ENCODE data around the gene COX7A1. TPM values are rescaled to one million over a fixed set of nuclear protein-coding genes. Genes with fewer than 3 reads are reported as not detected.

Gene COX7A1
- total RNA-seq (2021) (0.64 to 1.0 TPM (median 0.70 TPM) in 3 replicates), Bru-seq, nascent RNA (percentile 21 among the genes with signal in this experiment)
- long read RNA-seq, experiment 1 = 0 reads
- long read RNA-seq, experiment 2, partial matches to known transcripts = 1 of 1 reads
- long read RNA-seq, experiment 2, other reads (novel, unspliced or antisense) = 0 of 1 reads
- long read RNA-seq, experiment 3 = 0 reads

DNA sequence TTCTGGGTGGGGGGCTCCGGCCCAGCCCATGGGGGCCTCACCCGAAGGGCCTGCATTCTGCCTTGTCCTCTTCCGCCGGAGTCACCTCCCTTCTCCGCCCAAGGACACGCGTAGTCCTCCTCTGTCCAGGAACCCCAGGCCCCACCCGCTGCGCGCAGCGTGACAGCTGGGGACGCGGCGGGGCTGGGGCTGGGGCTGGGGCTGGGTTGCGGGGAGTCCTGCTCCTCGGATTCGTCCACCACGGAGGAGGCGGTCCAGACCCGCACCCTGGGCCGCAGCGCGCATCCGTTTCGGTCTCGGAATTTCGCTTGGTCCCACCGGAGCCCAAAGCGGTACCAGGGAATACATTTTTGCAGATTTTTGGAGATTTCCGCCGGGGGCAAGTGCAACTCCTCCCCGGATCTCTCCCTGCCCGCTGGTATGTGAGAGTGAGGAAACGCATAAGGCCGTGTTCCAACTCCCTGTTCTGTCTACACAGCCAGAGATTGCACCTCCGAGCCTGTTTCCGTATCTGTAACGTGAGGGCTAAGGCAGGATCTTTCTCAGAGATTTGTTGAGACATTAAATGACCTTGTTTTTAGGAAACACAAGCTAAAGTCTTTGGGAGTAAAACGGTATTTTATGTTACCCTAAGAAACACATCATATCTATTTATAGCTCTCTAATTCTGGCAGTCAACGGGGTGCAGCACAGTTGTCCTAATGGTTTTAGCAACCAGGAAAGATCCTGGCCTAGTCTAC lies at the start of gene COX7A1:
COX7A1 (minus strand) TSS at position 96 of the 740 bp plus-strand sequence; CDS start at position 56, 40 bp downstream.
- ATAC-seq (peak; percentile 55), DNase-seq (ENCODE audit: low spot score) (no peak)
- Mint-ChIP-seq H3K4me3 (no peak within 1 kb of the TSS), H3K27ac (peak within 1 kb of the TSS; percentile 49; the same call in 1 of the 2 replicates), H3K27me3 (ENCODE audit: low read depth) (no peaks in the 10 kb centered on the region), H3K4me1 (peaks cover 28% of the 10 kb centered on the region), H3K9me3 (no peaks in the 10 kb centered on the region), H3K36me3 (peaks cover 26% of the 10 kb centered on the region)
- TF ChIP-seq, protein P1, sequence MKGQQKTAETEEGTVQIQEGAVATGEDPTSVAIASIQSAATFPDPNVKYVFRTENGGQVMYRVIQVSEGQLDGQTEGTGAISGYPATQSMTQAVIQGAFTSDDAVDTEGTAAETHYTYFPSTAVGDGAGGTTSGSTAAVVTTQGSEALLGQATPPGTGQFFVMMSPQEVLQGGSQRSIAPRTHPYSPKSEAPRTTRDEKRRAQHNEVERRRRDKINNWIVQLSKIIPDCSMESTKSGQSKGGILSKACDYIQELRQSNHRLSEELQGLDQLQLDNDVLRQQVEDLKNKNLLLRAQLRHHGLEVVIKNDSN (CRISPR knock-in tag; IDR thresholded peaks at IDR 0.05) = no peak
- TF ChIP-seq RELA (CRISPR knock-in tag; IDR thresholded peaks at IDR 0.05; ENCODE audit: borderline replicate concordance) (no peak), SOX15 (CRISPR knock-in tag; IDR thresholded peaks at IDR 0.05) (no peak), NR3C1 (CRISPR knock-in tag; conservative IDR thresholded peaks at IDR 0.05; ENCODE audit: low read depth) (no peak), PRRX2 (CRISPR knock-in tag; IDR thresholded peaks at IDR 0.05) (no peak), ZNF423 (CRISPR knock-in tag; IDR thresholded peaks at IDR 0.05) (no peak)
- ChIA-PET CTCF (interaction anchor here (0.7 to 2.6 kb wide), 3 partner anchors 24 to 55 kb away, joined by 3 to 11 read pairs (median 3); no protein-coding TSS in a partner anchor), POLR2A (no interaction called here)

- Mint-ChIP-seq H3K27ac (no peak overlapping the region), H3K4me3 (no peak overlapping the region), H3K9me3 (no peaks in the 10 kb centered on the region), H3K36me3 (no peaks in the 10 kb centered on the region), H3K4me1 (no peaks in the 10 kb centered on the region), H3K27me3 (ENCODE audit: low read depth) (no peaks in the 10 kb centered on the region)
- ChIA-PET CTCF (no interaction called here), POLR2A (no interaction called here)
- no peak for DNase-seq (ENCODE audit: low spot score)
- ATAC-seq = no peak
- no peak for TF ChIP-seq CBFB (CRISPR knock-in tag; IDR thresholded peaks at IDR 0.05; ENCODE audit: low read depth)
- TF ChIP-seq NR1H2 (CRISPR knock-in tag; IDR thresholded peaks at IDR 0.05) = no peak
- no peak for TF ChIP-seq KAT7 (CRISPR knock-in tag; IDR thresholded peaks at IDR 0.05; ENCODE audit: borderline replicate concordance)
- no peak for TF ChIP-seq CREB1 (CRISPR knock-in tag; IDR thresholded peaks at IDR 0.05)
- TF ChIP-seq GTF2I (CRISPR knock-in tag; conservative IDR thresholded peaks at IDR 0.05) = no peak
- TF ChIP-seq NFATC4 (CRISPR knock-in tag; IDR thresholded peaks at IDR 0.05) = no peak
- TF ChIP-seq JUN (CRISPR knock-in tag; IDR thresholded peaks at IDR 0.05) = no peak
- no peak for TF ChIP-seq ZNF317 (CRISPR knock-in tag; IDR thresholded peaks at IDR 0.05; ENCODE audit: borderline replicate concordance, low read depth)
- no peak for TF ChIP-seq SMAD4 (CRISPR knock-in tag; IDR thresholded peaks at IDR 0.05)
- TF ChIP-seq ZNF138 (CRISPR knock-in tag; conservative IDR thresholded peaks at IDR 0.05) = no peak
- no peak for TF ChIP-seq HMGXB4 (CRISPR knock-in tag; IDR thresholded peaks at IDR 0.05)
- TF ChIP-seq PRDM15 (CRISPR knock-in tag; IDR thresholded peaks at IDR 0.05) = no peak
Observed at GRCh38 chr19:36201684-36202083, 49.4 kb upstream of the COX7A1 start.
